ENCODE data around the gene SENP3.

GRCh38 chr17:7541074-7541621 is 20.6 kb upstream of the SENP3 start:
- TF ChIP-seq CTCF (IDR thresholded peaks at IDR 0.05), result no peak
- TF ChIP-seq POLR2A (IDR thresholded peaks at IDR 0.05), result no peak

Measured in testis (tissue), 2 donors.